ENCODE data around the gene CTBS. TPM values are rescaled to one million over a fixed set of nuclear protein-coding genes. Genes with fewer than 3 reads are reported as not detected.

CTBS gene
- total and polyA plus RNA-seq, 2 of the 13 experiments (the other 11 are each of a cell fraction or from before 2014, with no cell fraction given), result 4.7 to 12.4 TPM

DNA sequence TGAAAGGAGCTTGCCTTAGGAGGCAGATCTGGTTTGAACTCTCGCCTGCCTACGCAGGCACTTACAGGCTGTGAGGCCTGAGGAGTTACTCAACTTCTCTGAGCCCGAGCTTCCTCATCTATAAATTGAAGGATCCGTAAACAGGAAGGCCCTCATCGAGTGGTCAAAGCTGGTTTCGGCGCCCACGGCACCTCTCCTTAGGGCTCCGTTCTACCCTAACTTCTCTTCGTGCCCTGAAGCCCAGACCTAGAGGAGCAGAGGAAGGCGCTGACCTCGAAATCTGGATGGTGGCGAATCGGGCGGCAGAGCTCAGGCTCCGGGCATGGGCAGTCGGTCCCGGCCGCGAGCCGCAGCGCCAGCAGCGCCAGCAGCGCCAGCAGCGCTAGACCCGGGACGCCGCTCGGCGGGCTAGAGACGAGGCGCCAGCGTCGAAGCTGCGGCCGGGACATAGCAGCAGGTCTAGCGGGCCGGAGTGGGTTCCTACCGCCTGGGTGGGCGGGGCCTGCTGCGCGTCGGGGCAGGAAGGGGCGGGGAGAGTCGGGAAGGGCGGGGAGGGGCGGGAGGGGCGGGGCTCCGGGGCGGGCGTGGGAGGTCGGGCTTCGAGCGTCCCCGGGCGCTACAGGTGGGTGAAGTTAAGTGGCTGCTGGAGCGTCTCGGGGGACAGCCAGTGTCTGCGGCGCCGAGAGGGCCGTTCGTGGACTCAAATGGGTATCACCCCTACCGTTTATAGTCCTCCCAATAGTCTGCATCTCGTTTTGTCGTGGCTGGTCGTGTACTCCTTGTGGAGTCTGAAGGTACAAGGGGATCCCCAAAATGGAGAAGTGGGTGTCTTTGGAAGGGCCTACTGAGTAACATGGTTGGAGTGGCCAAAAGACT lies at the start of gene CTBS (continued):
- TF ChIP-seq ZNF501 (CRISPR knock-in tag; IDR thresholded peaks at IDR 0.05), result peak; percentile 95
- no peak for TF ChIP-seq ZNF44 (CRISPR knock-in tag; IDR thresholded peaks at IDR 0.05)
- no peak for TF ChIP-seq ZNF672 (CRISPR knock-in tag; IDR thresholded peaks at IDR 0.05)
- TF ChIP-seq FOSL1 (CRISPR knock-in tag; IDR thresholded peaks at IDR 0.05; ENCODE audit: borderline replicate concordance), result no peak
- TF ChIP-seq ZNF879 (CRISPR knock-in tag; IDR thresholded peaks at IDR 0.05), result no peak
- no peak for TF ChIP-seq ARID3A (IDR thresholded peaks at IDR 0.05; ENCODE audit: low read depth, low read length)
- TF ChIP-seq TOE1 (CRISPR knock-in tag; IDR thresholded peaks at IDR 0.05), result peak; percentile 23; the same call in 1 of the 2 replicates
- no peak for TF ChIP-seq FUBP1 (CRISPR knock-in tag; IDR thresholded peaks at IDR 0.05; ENCODE audit: borderline replicate concordance)
- TF ChIP-seq ZNF609 (CRISPR knock-in tag; IDR thresholded peaks at IDR 0.05; ENCODE audit: borderline replicate concordance), result peak; percentile 39; the same call in 1 of the 2 replicates
- no peak for TF ChIP-seq RAD21 (CRISPR knock-in tag; IDR thresholded peaks at IDR 0.05)
- peak; percentile 10; the same call in 1 of the 2 replicates for TF ChIP-seq ELF3 (CRISPR knock-in tag; IDR thresholded peaks at IDR 0.05)
- no peak for TF ChIP-seq ZBTB1 (CRISPR knock-in tag; IDR thresholded peaks at IDR 0.05; ENCODE audit: borderline replicate concordance)
- peak; percentile 81; the same call in 1 of the 2 replicates for TF ChIP-seq ZNF552 (CRISPR knock-in tag; IDR thresholded peaks at IDR 0.05; ENCODE audit: borderline replicate concordance)
- TF ChIP-seq SRY (CRISPR knock-in tag; IDR thresholded peaks at IDR 0.05), result peak; percentile 78
- peak; percentile 81; the same call in 1 of the 2 replicates for TF ChIP-seq ZNF782 (CRISPR knock-in tag; IDR thresholded peaks at IDR 0.05; ENCODE audit: borderline replicate concordance)
- TF ChIP-seq THAP9 (CRISPR knock-in tag; IDR thresholded peaks at IDR 0.05; ENCODE audit: borderline replicate concordance), result peak; percentile 63; the same call in 1 of the 2 replicates
- TF ChIP-seq MED8 (CRISPR knock-in tag; IDR thresholded peaks at IDR 0.05; ENCODE audit: insufficient replicate concordance), result no peak

Measured in HepG2 (cell line).